GM18499 (cell line): ENCODE measurements around the gene NAA40.
A peak's percentile ranks its signal among the peaks of the same experiment; 100 is the strongest.

ENCODE experiments used
- ATAC-seq: cut with Tn5 transposase; IDR thresholded peaks from one replicate; pipeline ENCODE4 v1.9.1; 2021; ENCODE audit warnings: moderate number of reproducible peaks; ENCODE audit not compliant: insufficient read depth, unreplicated experiment

Gene NAA40

DNA sequence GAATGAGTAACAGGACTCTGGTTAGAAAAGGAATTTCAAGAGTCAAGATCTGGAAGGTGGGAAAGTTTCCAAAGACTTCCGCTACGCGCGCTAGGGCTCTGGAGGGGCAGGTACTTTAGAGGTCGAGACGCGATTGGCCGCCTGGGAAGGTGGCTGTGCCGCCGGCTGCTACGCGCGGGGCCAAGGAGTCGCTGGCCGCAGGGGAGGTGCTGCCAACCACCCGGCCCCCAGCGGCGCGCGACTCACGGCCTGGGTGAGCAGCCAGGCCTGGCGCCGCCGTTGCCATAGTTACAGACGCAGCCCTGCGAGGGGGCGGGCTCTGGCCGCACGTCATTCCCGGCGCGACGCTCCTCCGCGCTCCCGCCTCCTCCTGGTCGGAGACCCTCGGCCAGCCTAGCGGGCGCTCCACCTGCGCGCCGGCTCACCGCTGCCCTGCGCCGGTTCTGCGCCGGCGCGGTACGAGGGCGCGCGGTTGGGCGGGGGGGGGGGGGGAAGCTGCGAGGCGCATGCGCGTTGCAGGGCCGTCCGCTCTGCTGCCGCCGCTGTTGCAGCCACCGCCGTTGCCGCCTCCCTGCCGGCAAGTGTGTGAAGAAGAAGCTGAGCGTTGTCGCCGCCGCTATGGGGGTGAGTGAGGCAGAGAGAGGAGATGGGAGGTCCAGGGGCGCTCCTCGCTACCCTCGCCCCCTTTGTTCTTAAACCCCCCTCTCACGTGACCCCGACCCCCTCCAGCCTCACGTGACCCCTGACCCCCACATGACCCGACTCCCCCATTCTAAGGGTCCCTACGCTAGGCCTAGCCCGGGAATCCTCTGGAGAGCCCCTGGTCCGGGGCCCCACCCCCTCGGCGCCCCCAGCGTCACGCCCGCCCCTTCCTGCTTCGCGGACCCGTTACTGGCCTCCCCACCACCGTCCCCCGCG is at the start of gene NAA40:
Gene NAA40 (plus strand): TSS at position 524 of the 918 bp plus-strand sequence. CDS start 95 bp downstream, at position 619.
- ATAC-seq: peak; percentile 76

DNA sequence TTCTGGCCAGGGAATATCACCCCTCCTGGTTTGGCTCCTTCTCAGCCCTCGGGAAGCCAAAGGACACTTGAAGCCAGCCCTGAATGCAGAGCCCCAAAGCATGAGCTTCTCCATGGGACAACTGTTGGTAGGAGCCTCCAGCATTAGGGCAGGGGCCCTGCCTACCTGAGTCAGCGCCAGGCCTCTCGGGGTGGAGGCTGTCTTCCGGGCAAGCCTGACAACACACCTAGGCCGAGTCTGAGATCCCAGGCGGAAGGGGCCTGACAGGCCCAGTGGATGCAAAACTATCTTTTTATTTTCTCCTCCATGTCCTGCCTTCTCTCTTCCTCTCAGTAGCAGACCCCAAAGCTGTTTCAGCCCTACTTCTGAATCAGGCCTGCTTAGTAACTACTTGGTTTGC is 49.5 kb upstream of the NAA40 start:
- no peak for ATAC-seq

DNA sequence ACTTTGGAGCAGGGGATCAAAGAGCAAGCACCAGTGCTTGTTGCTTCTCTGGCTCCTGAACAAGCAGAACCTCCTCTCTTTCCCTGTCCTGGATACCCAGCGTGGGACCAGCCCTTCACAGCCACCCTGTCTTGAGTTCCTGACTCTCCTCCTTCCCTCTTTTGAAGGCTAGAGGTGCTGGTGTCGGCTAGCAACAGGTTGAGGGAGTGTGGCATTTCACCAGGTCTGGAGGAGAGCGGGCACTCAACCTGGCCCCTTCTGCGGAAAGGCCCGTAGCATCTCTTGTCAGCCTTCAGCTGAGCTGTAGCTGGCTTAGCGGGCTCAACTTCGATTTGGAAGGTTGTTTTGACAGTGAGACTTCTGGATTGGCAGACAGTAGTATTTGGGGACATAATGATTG is 48.4 kb upstream of the NAA40 start:
- ATAC-seq: no peak

DNA sequence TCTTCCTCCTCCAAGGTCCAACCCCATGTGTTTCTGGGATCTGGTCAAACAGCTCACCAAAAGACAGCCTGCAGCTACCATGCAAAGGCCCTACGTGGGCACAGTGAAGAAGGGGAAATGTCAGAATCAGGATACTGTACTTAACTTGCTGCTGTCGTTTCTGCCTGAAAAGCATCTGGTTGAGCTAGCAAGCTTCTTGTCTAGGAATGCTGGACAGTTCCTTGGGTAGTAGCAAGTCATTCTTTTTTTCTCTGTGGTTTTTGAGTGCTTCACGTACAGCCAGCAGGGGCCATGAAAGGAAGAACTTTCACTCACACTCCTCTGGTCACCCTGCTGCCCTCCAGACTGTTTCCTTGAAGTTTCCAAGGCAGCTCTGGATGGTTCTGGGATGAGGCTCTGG is 46.6 kb upstream of the NAA40 start:
- no peak for ATAC-seq

DNA sequence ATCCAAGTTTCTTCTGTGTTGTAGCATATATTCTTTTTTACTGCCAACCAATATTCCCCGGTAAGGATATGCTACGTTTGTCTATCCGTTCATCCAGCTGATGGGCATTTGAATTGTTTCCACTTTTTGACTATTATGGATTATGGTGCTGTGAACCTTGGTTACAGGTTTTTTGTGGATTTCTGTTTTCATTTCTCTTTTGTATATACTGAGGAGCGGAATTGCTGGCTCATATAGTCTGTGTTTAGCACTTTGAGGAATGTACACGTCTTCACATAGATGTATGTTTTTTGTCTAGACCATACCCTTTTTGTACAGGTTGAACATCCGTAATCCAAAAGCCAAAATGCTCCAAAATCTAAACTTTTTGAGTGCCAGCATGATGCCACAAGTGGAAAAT is 45.4 kb upstream of the NAA40 start:
- ATAC-seq: no peak

DNA sequence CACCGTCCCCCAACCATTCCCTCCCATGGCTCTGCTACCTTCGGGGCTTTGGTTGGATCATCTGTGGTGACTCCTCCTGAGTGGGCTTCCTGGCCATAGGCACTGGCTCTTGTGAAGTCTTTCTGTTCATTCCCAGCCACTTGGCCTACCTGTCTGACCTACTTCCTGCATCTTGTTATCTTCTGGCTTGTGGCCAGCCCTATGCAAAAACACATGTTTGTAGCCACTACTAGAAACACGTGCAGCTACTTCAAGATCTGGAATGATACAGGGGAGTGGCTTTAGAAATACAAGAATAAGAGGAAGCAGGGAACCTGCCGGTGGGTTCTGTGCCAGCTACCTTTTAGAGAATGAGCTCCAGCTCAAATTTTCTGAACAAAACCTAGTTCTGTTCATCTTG is 42.7 kb upstream of the NAA40 start:
- ATAC-seq: no peak

DNA sequence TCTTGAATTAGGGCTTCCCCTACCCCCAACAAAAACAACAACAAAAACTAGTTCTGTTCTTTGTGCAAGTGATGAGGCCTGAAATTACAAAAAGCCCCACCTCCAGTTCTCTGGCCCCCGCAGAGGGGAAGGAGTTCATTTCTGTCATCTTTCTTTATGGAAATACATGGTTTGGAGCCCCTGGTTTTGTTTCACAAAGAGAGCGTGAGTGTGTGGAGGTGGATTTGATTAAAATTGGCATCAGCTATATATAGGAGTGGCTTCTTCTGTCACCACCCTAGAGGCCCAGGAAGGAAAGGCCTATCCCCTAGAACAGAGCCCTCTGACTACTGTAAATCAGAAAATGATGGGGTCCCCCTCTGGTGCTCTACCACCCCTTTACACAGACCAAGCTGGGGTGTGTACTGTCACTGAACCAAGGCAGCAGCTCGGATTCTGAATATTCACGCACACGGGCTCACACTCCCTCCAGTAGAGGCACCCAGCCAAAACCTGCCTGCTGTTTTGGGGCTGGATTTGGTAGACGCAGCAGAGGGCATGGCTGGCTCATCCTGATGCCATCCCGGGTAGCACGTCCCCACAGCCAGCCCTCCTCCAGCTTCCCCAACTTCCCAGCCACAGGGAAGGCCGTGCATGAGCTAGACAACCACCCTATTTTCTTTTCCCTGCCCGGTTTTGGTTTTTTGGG is 41.2 kb upstream of the NAA40 start:
- ATAC-seq: no peak

DNA sequence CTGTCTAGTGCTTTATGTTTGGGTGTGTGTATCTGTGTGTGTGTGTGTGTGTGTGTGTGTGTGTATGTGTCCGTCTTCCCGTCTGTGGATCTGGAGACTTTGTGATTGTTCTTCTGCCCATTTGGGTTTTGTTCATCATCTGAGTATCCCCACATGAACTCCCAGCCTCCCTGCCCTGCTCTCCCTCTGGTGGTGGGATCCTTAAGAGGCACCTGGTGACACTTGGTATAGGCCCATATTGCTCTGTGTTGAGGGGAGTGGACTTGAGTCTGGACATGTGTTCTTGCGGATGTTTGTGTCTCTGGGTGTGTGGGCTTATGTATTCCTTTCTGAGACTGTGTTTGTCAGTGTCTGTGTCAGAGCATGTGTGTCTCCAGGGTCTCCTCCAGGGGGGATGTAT is 37.1 kb upstream of the NAA40 start:
- ATAC-seq: no peak

DNA sequence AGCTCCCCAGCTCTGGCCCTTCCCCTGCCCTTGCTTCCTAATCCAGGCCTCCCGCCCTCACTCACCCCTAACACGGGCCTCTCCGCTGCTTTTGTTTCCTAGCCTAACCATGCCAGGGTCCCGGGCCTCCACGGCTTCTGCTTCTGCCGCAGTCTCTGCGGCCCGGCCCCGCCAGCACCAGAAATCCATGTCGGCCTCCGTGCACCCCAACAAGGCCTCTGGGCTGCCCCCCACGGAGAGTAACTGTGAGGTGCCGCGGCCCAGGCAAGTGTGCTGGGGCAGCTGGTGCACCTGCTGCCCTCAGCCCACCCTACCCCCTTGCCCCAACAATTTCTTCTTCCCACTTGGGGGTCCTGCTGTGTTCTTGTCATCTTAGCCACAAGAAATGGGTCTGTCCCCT is 34.9 kb upstream of the NAA40 start:
- no peak for ATAC-seq

DNA sequence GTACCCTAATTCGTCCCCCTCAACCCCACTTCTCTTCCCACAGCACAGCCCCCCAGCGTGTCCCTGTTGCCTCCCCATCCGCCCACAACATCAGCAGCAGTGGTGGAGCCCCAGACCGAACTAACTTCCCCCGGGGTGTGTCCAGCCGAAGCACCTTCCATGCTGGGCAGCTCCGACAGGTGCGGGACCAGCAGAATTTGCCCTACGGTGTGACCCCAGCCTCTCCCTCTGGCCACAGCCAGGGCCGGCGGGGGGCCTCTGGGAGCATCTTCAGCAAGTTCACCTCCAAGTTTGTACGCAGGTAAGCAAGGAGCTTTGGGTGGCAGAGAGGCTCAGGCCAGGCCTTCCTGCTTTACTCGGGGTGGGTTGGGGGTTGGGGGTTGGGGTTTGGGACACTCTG is 34.1 kb upstream of the NAA40 start:
- no peak for ATAC-seq

DNA sequence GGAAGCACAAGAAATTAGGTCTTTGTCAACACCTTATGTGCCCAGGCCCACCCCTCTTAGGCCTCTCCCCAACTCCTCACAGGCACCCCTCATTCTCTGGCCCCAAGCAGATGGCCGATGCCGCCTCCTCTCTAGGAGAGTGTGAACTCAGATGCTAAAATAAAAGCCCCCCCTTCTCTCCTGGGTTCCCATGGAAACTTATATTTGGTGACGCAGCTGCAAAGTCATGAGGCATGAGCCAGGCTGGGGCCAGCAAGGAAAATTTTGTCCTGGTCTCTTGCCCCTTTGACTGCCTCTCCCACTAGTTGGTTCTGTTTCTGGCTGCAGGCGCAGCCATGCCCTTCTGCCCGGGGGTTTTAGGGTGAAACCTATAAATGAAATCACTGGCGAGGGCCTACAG is 33.6 kb upstream of the NAA40 start:
- ATAC-seq: no peak

DNA sequence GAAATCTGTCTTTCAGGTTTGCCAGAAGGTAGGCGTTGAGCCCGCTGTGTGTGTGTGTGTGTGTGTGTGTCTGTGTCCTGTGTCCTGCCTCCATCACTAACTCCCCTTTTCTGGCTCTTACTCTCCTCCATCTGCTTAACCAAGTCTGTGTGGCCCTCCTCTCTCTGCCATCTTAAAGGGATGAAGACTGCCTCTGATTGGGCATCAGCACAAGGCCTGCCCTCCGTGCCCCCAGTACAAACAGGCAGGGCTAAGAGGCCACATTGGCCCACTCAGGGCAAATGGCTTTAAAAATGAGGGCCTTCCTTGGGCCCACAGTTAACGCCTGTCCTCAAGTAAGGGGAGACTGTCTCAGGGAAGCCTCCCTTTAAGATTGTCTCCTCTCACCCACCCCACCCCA is 32.7 kb upstream of the NAA40 start:
- ATAC-seq: no peak

DNA sequence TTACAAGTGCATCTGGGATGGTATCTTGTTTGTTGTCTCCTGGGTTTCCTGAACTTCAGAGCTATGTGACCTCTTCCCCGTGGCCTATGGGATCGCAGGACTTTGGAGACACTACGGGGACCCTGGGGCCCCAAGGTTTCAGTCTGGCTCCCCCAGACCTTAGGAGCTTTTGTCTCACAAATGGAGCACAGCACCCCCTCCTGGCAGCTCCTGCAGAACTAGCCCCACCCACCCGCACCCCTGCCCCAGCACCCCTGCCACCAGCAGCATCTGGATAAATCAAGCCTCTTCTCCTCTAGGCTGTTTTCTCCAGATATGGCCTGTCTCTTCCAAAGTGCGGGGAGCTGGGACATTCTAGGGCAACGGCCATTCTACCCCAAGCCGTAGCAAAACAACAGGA is 32.2 kb upstream of the NAA40 start:
- ATAC-seq: no peak

DNA sequence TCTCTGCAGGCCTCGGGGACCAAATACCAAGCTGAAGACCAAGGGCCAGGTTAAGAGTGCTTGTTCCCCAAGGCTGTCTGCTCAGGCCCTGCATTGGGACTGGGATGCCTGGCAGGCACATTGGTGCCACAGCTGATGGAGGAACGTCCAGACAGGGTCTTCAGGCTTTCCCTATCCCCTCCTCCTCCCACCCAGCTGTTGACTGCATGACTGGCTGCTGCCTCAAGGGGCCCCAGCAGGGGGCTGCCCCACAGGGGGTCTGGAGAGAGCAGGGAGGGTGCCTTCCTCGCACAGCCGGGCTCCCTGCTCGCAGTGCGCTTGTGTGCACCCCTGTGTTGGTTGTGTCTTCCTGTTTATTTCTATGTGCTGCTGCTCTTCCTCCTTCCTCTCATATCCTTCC is 31.7 kb upstream of the NAA40 start:
- no peak for ATAC-seq

DNA sequence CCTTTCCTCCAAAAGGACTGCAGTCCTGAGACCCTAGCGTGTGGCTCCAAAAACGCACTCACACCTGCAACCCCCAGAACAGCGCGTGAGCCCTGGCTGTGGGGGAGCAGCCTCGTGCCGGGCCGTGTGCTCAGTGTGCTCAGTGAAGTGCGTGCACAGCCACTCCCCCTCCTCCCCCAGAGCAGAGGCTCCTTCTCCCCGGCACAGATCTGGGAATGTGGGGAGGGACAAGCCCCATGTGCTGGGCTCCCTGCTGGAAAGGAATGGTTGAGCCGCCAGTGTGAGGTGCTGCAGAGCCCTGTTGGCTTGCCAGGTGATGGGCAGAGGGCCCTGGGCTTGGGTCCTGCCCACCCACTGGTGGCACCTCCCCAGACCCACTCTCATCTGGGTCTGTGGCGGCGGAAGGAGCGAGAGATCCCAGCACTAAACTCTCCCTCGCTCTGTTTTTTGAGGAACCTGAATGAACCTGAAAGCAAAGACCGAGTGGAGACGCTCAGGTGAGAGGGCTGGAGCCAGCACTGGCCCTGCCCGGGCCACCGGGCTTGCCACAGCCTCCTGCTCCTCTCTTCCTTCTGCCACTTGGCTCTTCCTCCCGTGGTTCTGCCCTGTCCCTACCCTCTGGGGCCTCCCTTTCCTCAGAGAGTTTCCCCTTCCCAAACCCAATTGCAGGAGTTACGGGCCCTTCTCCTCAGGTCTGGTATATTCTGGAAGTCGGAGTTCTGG is 30.8 kb upstream of the NAA40 start:
- no peak for ATAC-seq

DNA sequence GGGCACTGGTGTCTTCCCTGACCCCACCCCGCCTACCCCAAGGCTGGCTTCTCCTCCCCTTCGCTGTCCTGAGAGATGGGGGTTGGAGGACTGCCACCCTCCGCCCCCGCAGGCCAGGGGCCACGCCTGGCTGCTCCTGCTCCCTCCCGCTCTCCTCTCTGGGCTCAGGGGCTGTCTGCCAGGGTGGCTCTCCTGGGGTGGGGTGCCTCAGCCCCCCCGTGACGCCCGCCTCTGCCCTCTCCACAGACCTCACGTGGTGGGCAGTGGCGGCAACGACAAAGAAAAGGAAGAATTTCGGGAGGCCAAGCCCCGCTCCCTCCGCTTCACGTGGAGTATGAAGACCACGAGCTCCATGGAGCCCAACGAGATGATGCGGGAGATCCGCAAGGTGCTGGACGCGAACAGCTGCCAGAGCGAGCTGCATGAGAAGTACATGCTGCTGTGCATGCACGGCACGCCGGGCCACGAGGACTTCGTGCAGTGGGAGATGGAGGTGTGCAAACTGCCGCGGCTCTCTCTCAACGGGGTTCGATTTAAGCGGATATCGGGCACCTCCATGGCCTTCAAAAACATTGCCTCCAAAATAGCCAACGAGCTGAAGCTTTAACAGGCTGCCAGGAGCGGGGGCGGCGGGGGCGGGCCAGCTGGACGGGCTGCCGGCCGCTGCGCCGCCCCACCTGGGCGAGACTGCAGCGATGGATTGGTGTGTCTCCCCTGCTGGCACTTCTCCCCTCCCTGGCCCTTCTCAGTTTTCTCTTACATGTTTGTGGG is 30.0 kb upstream of the NAA40 start:
- no peak for ATAC-seq

DNA sequence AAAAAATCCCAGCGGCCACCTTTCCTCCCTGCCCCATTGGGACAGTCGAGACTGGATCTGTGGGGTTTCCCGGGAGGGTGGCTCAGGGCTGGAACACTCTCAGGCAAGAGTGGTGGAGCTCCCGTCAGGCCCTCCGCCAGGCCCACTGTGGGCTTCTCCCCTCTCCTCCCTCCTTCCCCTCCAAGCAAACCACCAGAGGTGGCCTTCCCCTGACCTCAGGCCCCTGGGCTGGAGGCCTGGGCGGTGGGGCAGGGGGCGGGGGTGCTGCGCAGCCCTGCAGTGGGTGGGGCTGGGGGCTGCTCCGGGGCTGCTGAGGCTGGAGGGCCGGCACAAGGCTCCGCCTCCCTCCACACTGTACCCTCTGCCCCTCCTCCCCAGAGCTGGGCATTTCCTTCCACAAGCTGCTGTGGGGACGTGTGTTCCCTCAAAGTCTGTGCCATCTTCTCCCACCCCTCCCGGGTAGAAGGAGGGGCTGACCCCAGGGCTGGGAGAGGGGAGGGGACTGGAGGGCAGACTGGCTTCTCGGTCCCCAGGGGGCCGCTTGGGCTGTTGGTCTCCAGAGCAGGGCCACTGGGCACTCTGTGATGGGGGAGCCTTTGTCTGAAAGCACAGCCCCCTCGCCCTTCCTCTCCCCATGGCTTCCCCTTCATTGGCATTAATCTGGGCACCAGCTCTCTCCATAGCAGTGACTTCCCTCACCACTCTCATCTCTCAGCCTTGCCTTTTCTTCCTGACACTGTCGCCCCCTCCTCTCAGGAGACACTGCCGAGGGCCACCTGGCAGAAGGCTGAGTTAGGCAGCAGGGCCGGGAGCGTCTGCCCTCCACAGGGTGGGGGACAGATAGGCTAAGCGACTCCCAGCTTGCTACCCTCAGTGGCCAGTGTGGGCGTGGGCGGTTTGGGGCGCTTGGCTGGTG is 29.0 kb upstream of the NAA40 start:
- no peak for ATAC-seq

DNA sequence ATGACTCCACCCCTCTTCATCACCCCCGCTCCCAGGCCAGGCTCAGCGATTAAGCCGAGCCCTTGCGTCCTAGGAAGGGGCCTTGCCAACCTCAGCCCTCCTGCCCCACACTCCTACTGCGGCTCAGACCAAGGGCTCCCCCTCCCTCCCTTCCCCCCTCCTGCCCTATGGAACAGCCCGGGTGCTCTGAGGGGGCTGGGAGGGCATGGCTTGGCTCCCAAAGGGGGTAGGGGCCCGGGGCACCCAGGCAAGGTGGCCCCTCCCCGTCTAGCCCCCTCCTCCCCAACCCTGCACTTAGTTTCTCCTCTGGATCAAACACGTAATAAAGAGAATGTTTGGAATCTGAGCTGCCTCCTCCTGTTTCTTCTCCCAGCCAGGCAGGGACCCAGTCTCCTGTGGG is 28.1 kb upstream of the NAA40 start:
- ATAC-seq: no peak

DNA sequence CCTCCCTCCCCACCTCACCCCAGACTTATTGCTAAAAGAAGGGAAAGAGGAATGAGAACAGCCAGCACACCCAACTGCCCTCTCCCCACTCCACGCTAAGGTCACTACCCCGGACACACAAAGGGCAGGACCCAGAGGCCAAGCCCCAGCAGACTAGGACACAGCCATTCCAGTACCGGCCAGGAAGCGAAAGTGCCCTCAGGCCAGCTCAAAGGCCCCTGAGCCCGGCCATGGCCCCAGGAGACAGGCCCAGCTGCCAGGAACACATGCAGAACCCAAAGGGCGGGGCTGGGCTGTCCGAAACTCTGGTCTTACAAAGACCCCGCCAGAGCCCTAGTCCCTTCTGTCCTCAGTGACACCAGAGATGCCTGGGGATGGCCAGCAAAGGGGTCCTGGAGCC is 27.4 kb upstream of the NAA40 start:
- no peak for ATAC-seq
